Mesangial cell (primary cell): ENCODE data around the gene LARP4. TPM values are rescaled to one million over a fixed set of nuclear protein-coding genes. Genes with fewer than 3 reads are reported as not detected.

Experiments
- total RNA-seq: library from RNA; depleted of rRNA; stranded (reverse); fragments of >200 nt; gene quantifications from 2 replicates; pipeline ENCODE4 v1.2.3, GENCODE V29; 2015

LARP4 gene
- 18.4 and 18.6 TPM in 2 replicates for total RNA-seq

GRCh38 chr12:50400638-50401499 lies at the start of gene LARP4:
Gene LARP4 (plus strand): TSS chr12:50400885. CDS start chr12:50401011, 126 bp downstream.

GRCh38 chr12:50504798-50505674 lies 104.4 kb downstream of the LARP4 start, which contains the start of gene DIP2B:
Gene DIP2B (plus strand): TSS chr12:50504985. CDS start chr12:50505141, 156 bp downstream.

Other genes starting within 250 kb of the LARP4 start
- gene CERS5, start 233.5 kb upstream of the LARP4 start, total RNA-seq, result 30.5 and 38.8 TPM in 2 replicates
- 44.2 and 51.2 TPM in 2 replicates for gene LIMA1, start 117.4 kb upstream of the LARP4 start, total RNA-seq
- gene FAM186A, start 4.3 kb upstream of the LARP4 start, total RNA-seq, result not detected in 2 replicates
- gene DIP2B, start 104.1 kb downstream of the LARP4 start, total RNA-seq, result 20.2 and 22.8 TPM in 2 replicates